T-helper 1 cell treated with Interleukin-12 subunit alpha and Interleukin-12 subunit beta and Interleukin-4 antibody, amounts not matched to agents 30 μg/mL and 1 μg/mL, for 36 hours (primary cell): ENCODE results near the gene CDKN2B-AS1.

Experiments used
- H3K27ac Mint-ChIP-seq: one replicate; pipeline ENCODE4 v1.8.0; 2021; ENCODE audit warnings: mild to moderate bottlenecking, mixed read lengths
- H3K27me3 Mint-ChIP-seq: one replicate; pipeline ENCODE4 v1.8.0; 2021; ENCODE audit warnings: low read depth, mixed read lengths
- H3K36me3 Mint-ChIP-seq: one replicate; pipeline ENCODE4 v1.8.0; 2021; ENCODE audit warnings: low read depth, mixed read lengths
- H3K4me1 Mint-ChIP-seq: one replicate; pipeline ENCODE4 v1.8.0; 2021; ENCODE audit warnings: low read depth, mixed read lengths
- H3K4me3 Mint-ChIP-seq: one replicate; pipeline ENCODE4 v1.8.0; 2021; ENCODE audit warnings: mild to moderate bottlenecking, moderate library complexity, mixed read lengths
- H3K9me3 Mint-ChIP-seq: one replicate; pipeline ENCODE4 v1.8.0; 2021; ENCODE audit warnings: mixed read lengths

CDKN2B-AS1 gene

GRCh38 chr9:22008717-22009505 is 14.3 kb downstream of the CDKN2B-AS1 start, which contains the start of gene CDKN2B:
TSS of gene CDKN2B (minus strand) at chr9:22009305. CDS start at chr9:22008953, 352 bp downstream.
- H3K9me3 Mint-ChIP-seq, result no peaks in the 10 kb centered on the region
- peak within 1 kb of the TSS; percentile 89 for H3K4me3 Mint-ChIP-seq
- peaks cover 84% of the 10 kb centered on the region for H3K27me3 Mint-ChIP-seq
- H3K4me1 Mint-ChIP-seq, result peaks cover 30% of the 10 kb centered on the region
- peak within 1 kb of the TSS; percentile 74 for H3K27ac Mint-ChIP-seq
- H3K36me3 Mint-ChIP-seq, result peaks cover 15% of the 10 kb centered on the region

- no peak overlapping the region for H3K27ac Mint-ChIP-seq
- peaks cover 78% of the 10 kb centered on the region for H3K27me3 Mint-ChIP-seq
- peak overlapping the region; percentile 89 for H3K4me3 Mint-ChIP-seq
- no peaks in the 10 kb centered on the region for H3K9me3 Mint-ChIP-seq
- peaks cover 15% of the 10 kb centered on the region for H3K36me3 Mint-ChIP-seq
- H3K4me1 Mint-ChIP-seq, result peaks cover 30% of the 10 kb centered on the region
Measured at GRCh38 chr9:22009506-22009867, 14.9 kb downstream of the CDKN2B-AS1 start.

GRCh38 chr9:22010866-22011625 is 16.5 kb downstream of the CDKN2B-AS1 start:
- peaks cover 4% of the 10 kb centered on the region for H3K36me3 Mint-ChIP-seq
- H3K27ac Mint-ChIP-seq, result no peak overlapping the region
- H3K4me3 Mint-ChIP-seq, result no peak overlapping the region
- H3K27me3 Mint-ChIP-seq, result peaks cover 62% of the 10 kb centered on the region
- peaks cover 17% of the 10 kb centered on the region for H3K4me1 Mint-ChIP-seq
- no peaks in the 10 kb centered on the region for H3K9me3 Mint-ChIP-seq

GRCh38 chr9:22022396-22022795 is 27.8 kb downstream of the CDKN2B-AS1 start:
- peaks cover 5% of the 10 kb centered on the region for H3K36me3 Mint-ChIP-seq
- no peak overlapping the region for H3K4me3 Mint-ChIP-seq
- peaks cover 9% of the 10 kb centered on the region for H3K9me3 Mint-ChIP-seq
- no peak overlapping the region for H3K27ac Mint-ChIP-seq
- H3K27me3 Mint-ChIP-seq, result peaks cover 64% of the 10 kb centered on the region
- peaks cover 3% of the 10 kb centered on the region for H3K4me1 Mint-ChIP-seq

- H3K27me3 Mint-ChIP-seq, result peaks cover 62% of the 10 kb centered on the region
- peaks cover 3% of the 10 kb centered on the region for H3K9me3 Mint-ChIP-seq
- H3K27ac Mint-ChIP-seq, result no peak overlapping the region
- H3K36me3 Mint-ChIP-seq, result no peaks in the 10 kb centered on the region
- peaks cover 10% of the 10 kb centered on the region for H3K4me1 Mint-ChIP-seq
- no peak overlapping the region for H3K4me3 Mint-ChIP-seq
Measured at GRCh38 chr9:22026696-22027095, 32.1 kb downstream of the CDKN2B-AS1 start.

- H3K36me3 Mint-ChIP-seq, result no peaks in the 10 kb centered on the region
- no peaks in the 10 kb centered on the region for H3K9me3 Mint-ChIP-seq
- H3K27me3 Mint-ChIP-seq, result peaks cover 54% of the 10 kb centered on the region
- no peak overlapping the region for H3K27ac Mint-ChIP-seq
- H3K4me1 Mint-ChIP-seq, result peaks cover 9% of the 10 kb centered on the region
- H3K4me3 Mint-ChIP-seq, result no peak overlapping the region
Measured at GRCh38 chr9:22028394-22028793, 33.8 kb downstream of the CDKN2B-AS1 start.

- no peak overlapping the region for H3K27ac Mint-ChIP-seq
- no peak overlapping the region for H3K4me3 Mint-ChIP-seq
- peaks cover 2% of the 10 kb centered on the region for H3K36me3 Mint-ChIP-seq
- peaks cover 51% of the 10 kb centered on the region for H3K27me3 Mint-ChIP-seq
- H3K9me3 Mint-ChIP-seq, result no peaks in the 10 kb centered on the region
- H3K4me1 Mint-ChIP-seq, result peaks cover 9% of the 10 kb centered on the region
Measured at GRCh38 chr9:22029231-22029630, 34.6 kb downstream of the CDKN2B-AS1 start.

- Mint-ChIP-seq H3K4me1 (peaks cover 10% of the 10 kb centered on the region), H3K27me3 (peaks cover 50% of the 10 kb centered on the region), H3K36me3 (peaks cover 2% of the 10 kb centered on the region), H3K9me3 (no peaks in the 10 kb centered on the region), H3K27ac (no peak overlapping the region), H3K4me3 (no peak overlapping the region)
Measured at GRCh38 chr9:22030101-22030598, 35.6 kb downstream of the CDKN2B-AS1 start.

GRCh38 chr9:22031655-22032411 is 37.2 kb downstream of the CDKN2B-AS1 start:
- Mint-ChIP-seq H3K4me1 (peaks cover 16% of the 10 kb centered on the region), H3K27me3 (peaks cover 42% of the 10 kb centered on the region), H3K36me3 (peaks cover 2% of the 10 kb centered on the region), H3K27ac (no peak overlapping the region), H3K9me3 (no peaks in the 10 kb centered on the region), H3K4me3 (no peak overlapping the region)

- Mint-ChIP-seq H3K9me3 (no peaks in the 10 kb centered on the region), H3K36me3 (peaks cover 2% of the 10 kb centered on the region), H3K4me1 (peaks cover 16% of the 10 kb centered on the region), H3K27me3 (peaks cover 39% of the 10 kb centered on the region), H3K27ac (no peak overlapping the region), H3K4me3 (no peak overlapping the region)
Measured at GRCh38 chr9:22033012-22033630, 38.5 kb downstream of the CDKN2B-AS1 start.

- Mint-ChIP-seq H3K4me3 (no peak overlapping the region), H3K4me1 (peaks cover 17% of the 10 kb centered on the region), H3K27me3 (peaks cover 37% of the 10 kb centered on the region), H3K36me3 (peaks cover 2% of the 10 kb centered on the region), H3K9me3 (no peaks in the 10 kb centered on the region), H3K27ac (no peak overlapping the region)
Measured at GRCh38 chr9:22035591-22036011, 41.0 kb downstream of the CDKN2B-AS1 start.

- Mint-ChIP-seq H3K27ac (peak overlapping the region; percentile 22), H3K27me3 (peaks cover 40% of the 10 kb centered on the region), H3K4me1 (peaks cover 31% of the 10 kb centered on the region), H3K4me3 (no peak overlapping the region), H3K36me3 (peaks cover 2% of the 10 kb centered on the region), H3K9me3 (no peaks in the 10 kb centered on the region)
Measured at GRCh38 chr9:22036866-22037626, 42.5 kb downstream of the CDKN2B-AS1 start.

GRCh38 chr9:22037954-22038690 is 43.5 kb downstream of the CDKN2B-AS1 start:
- peaks cover 31% of the 10 kb centered on the region for H3K4me1 Mint-ChIP-seq
- no peaks in the 10 kb centered on the region for H3K9me3 Mint-ChIP-seq
- H3K27me3 Mint-ChIP-seq, result peaks cover 45% of the 10 kb centered on the region
- H3K4me3 Mint-ChIP-seq, result no peak overlapping the region
- no peak overlapping the region for H3K27ac Mint-ChIP-seq
- H3K36me3 Mint-ChIP-seq, result peaks cover 2% of the 10 kb centered on the region
